Occipital lobe (tissue), 2 donors: ENCODE data around the gene FKBP3. TPM values are rescaled to one million over a fixed set of nuclear protein-coding genes. Genes with fewer than 3 reads are reported as not detected.
A peak's percentile ranks its signal among the peaks of the same experiment; 100 is the strongest.
"Not testable (repeated sequence)": the region's sequence is repeated elsewhere in the genome, so short reads cannot be mapped to it uniquely, and the experiment has no call there.

ENCODE experiments used
- DNase-seq: peaks from one replicate; lab custom pipeline; 2025; lab: John Stamatoyannopoulos, UW
- total RNA-seq: library from RNA; depleted of rRNA; stranded (reverse); fragments of >200 nt; gene quantifications from one replicate; pipeline ENCODE4 v1.2.3, GENCODE V29; 2014

FKBP3 gene
- total RNA-seq, result 97.9 TPM

DNA sequence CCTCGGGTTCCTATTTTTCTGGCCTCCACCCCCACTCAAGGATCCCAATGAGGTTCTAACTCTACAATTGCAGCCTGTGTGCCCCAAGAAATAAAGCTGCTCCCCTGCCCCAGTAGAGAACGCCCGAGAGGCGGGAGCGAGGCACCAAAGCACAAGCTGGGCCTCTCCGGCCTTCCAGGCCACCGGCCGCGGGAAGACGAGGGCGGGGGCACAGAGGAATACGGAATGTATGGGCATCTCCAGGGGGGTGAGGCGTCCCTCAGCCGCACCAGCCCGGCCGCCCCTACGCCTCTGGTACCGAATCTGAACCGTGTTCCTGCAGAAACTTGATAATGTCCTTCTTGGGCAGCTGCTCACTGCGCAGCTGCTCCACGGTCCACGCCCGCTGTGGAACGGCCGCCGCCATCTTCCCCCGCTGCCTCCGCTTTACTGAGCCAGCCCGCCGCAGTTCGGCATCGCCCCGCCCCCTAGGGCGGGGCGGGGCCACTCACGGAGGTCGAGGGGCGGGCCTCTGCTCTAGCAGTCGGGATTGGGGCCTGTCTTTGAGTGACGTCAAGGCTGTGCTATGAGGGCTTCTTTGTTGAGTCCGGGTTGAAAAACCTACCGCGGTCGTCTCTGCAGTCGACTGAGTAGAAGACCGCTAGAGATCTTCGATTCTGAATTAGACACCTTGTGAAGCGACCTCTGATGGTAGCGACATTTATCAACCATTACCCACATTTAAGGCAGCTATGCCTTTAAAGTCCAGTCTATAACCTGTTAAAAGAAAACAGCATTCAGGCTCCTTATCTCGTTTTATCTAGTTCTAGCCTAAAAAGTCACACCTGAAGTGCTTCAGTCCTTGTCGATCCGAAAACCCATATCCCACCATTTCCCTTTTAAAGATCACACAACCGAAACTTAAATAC lies at the start of gene FKBP3:
TSS of gene FKBP3 (minus strand) at position 431 of the 908 bp plus-strand sequence. CDS start at position 406, 25 bp downstream.
- DNase-seq, result peak; percentile 98

GRCh38 chr14:45181806-45182205 lies 47.5 kb upstream of the FKBP3 start:
- DNase-seq, result no peak

GRCh38 chr14:45181329-45181728 lies 47.0 kb upstream of the FKBP3 start:
- no peak for DNase-seq

- no peak for DNase-seq
These were observed 42.8 kb upstream of the FKBP3 start for GRCh38 chr14:45177076-45177475.

DNA sequence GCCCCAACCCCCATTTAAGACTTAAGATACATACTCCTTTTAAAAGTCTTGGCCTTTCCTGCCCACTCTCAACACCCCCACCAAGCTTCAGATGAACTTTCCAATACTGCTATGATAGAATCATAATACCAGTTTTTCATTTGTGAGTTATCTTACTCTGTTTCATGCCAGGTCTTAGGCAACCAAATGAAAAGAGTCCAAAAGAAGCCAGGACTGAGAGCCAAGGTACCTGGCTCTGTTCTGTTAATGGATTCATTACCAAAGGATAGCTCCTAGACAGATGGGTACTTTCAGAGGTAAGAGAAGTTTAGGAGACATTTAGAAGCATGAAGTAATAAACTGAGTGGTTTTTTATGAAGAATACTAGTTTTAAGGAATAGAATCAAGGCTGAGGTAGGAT lies 35.6 kb upstream of the FKBP3 start:
- no peak for DNase-seq

DNA sequence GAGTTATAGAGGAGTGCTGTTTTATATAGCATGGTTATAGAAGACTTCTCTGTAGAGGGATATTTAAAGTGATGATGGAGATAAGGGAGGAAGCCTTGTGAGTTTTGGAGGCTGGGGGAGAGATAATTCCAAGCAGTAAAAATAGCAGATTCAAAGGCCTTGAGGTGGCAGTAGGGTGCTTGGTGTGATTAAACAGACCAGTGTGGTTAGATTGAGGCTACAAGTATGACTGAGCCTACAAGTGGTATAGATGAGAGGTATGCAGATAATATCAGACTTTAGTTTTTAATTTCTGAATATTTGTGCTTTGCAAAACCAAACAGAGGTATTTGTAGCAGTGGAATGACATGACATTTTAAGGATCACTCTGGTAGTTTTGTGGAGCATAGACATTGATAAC lies 21.8 kb upstream of the FKBP3 start:
- DNase-seq, result no peak

- DNase-seq, result no peak
These were observed 16.2 kb upstream of the FKBP3 start for GRCh38 chr14:45150386-45150890.

GRCh38 chr14:45149602-45150001 lies 15.3 kb upstream of the FKBP3 start:
- DNase-seq, result no peak

- DNase-seq, result no peak
These were observed 10.9 kb upstream of the FKBP3 start for GRCh38 chr14:45145214-45145613.

DNA sequence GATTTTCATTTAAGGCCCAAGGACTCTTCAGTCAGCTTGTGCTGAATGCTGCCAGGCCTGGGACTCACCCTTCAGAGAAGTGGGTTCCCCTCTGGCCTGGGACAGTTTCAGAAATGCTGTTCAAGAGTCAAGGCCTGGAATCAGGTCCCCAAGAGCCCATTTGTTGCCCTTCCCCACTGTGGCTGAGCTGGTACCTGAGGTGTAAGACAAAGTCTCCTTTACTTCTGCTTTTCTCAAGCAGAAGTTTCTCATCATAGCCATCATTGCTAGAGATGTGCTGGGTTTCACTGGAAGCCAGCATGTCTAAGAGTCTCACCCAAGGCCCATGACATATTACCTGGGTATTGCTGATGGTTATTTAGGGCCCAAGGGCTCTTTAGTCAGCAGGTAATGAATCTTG lies 10.4 kb upstream of the FKBP3 start:
- DNase-seq, result no peak

- DNase-seq, result not testable (repeated sequence)
These were observed 7.8 kb upstream of the FKBP3 start for GRCh38 chr14:45142083-45142482.

DNA sequence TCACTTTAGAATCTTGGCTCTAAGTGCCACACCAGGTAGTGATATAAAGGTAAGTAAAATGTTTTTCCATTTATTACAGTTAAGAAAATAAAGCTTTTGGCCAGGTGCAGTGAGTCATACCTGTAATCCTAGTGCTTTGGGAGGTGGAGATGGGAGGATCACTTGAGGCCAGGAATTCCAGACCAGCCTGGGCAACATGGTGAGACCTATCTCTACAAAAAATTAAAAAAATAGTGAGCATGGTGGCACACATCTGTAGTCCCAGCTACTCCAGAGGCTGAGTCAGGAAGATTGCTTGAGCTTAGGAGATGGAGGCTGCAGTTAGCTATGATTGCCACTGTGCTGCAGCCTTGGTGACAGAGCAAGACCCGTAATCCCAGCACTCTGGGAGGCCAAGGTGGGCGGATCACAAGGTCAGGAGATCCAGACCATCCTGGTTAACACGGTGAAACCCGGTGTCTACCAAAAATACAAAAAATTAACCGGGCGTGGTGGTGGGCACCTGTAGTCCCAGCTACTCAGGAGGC lies 6.4 kb upstream of the FKBP3 start:
- no peak for DNase-seq

- no peak for DNase-seq
These were observed 2.1 kb upstream of the FKBP3 start for GRCh38 chr14:45136399-45136798.

GRCh38 chr14:45135659-45136395 lies 1.5 kb upstream of the FKBP3 start, which contains the start of gene FANCM:
Gene FANCM, plus strand, starts transcription at chr14:45135930. Its CDS starts 102 bp downstream, at chr14:45136032.
- peak; percentile 84 for DNase-seq

DNA sequence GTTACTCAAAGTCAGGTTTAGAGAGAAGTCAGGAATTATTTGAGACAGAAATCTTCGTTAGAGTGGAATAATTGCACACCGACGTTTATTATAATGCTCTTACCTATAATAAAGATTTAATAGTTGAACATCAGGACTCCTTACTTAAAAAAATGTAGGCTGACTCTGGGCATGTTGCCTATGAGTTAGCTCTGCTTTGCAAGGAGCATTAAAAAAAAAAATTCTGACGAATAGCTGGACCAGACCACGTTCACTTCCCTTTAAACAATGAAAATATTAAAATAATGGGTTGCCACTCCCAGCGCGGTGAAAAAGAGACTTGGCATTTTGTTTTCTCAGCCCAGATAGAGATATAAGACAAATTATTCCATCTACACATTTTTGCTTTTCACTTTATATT lies 875 bp upstream of the FKBP3 start:
- DNase-seq, result no peak

DNA sequence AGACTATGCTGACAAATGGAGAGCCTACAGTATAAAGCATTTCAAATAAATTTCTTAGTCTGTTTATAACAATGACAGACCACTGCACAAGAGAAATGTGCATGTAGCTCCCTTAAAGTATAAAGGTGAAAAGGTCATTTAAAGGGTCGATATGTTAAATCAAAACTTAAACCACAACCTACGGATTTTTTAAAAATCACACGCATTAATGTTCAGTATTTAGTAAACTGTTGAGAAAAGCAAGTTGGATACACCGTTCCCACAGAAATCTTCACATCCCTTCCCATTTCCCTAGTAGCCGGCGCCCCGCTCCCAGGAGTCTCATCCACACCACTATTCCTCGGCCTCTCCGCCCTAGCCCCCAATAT lies 614 bp downstream of the FKBP3 start:
- DNase-seq, result no peak

DNA sequence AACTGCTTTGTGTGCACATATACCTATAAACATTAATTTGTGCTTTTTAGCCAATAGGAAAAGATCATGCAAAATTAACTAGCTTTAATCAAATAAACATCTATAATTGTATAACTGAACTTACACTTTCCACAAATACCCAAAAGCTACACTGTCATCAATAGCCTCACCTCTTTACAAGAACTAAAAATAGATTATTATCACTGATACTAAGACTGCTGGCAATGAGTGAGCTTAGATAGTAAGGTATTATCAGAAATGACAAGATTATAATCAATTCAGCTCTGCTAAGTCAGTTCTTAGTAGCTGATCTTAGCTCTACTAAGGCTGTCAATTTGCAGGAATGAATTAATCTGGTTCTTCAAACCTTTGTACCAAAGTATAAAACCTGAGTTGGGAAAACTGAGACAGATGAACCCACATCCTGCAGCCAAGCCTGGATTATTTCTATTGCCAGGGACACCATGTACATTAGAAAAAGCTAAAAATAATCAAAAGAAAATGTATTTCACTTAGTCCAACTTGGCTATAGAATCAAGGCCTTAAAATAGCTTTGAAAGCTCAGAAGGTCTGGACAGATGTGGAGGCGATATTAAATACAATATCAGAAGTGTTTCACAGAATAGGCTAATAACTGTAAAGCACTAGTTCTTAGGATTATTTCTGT lies 5.2 kb downstream of the FKBP3 start:
- DNase-seq, result no peak

DNA sequence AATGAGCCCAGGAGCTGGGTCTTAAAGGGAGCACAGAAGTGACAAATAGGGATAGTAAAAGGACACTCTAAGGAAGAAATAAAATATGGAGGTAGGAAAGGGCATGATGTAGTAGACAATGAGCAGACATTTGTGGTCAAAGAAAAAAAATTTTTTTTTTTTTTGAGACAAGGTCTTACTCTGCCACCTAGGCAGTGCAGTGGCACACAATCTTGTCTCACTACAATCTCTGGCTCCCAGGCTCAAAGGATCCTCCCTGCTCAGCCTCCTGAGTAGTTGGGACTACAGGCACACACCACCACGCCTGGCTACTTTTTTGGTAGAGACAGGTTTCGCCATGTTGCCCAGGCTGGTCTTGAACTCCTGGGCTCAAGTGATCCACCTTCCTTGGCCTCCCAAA lies 8.5 kb downstream of the FKBP3 start:
- DNase-seq, result no peak

DNA sequence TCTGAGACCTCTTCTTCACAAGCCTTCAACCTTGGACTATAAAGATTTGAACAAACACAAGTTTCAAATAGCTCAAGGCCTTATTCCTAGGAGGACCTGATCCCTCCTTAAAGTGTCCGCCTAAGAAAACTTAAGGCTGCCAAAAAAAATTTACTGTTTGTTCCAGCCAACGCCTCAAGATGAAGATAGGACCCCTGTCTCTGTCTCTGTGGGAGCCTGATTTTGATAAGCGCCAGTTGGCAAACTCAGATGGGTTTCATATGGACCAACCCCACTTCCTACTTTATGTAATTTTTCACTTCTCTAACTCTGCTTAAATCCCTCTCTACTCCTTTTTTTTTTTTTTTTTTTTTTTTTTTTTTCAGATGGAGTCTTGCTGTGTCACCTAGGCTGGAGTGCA lies 11.0 kb downstream of the FKBP3 start:
- DNase-seq, result no peak

DNA sequence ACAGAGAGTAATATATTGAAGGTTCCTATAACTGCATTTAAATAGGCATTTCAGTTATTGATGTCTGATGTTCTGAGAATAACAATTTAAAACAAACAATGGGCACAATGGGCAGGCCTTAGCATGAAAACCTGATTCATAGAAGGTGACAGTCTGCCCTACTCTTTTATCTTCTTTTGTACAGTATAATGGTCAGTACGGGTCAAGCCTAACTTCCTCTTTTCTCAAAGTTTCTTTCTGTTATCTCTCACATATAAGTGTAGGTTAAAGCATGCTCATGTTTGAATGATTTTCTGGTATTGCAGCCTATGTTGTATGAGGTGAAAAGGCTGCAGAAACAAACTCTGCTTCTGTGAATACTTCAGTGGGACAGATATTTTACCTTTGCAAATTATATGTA lies 14.2 kb downstream of the FKBP3 start:
- no peak for DNase-seq

GRCh38 chr14:45118594-45118993 lies 15.7 kb downstream of the FKBP3 start:
- no peak for DNase-seq

- DNase-seq, result no peak
These were observed 20.0 kb downstream of the FKBP3 start for GRCh38 chr14:45114327-45114726.
